Hypothalamus (tissue), 51 donors: ENCODE data around the gene MET.

Experiments used
- DNase-seq, 51 donors: peaks; one replicate each; lab custom pipeline; 2025; lab: John Stamatoyannopoulos, UW

The MET gene

GRCh38 chr7:116779216-116779615 lies 107.2 kb downstream of the MET start:
- DNase-seq = no peak

DNA sequence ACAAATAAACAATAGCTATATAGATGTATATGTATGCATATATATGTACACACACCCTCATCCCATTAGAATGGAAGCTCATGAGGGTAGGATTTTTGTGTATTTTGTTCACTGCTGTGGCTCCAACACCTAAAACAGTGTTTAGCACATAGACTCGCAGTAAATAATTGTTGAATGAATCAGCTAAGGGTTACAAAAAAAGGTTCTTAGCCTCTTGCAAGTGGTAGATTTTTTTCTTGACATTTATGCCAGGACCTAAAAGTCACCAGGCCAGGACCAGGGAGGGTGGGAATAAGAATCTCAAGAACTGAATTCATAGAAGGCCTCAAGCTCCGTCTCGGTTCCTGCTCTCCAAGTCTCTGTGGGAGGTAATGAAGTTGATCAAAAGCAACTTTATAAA lies 107.9 kb downstream of the MET start:
- no peak for DNase-seq

GRCh38 chr7:116780521-116780920 lies 108.5 kb downstream of the MET start:
- DNase-seq = no peak

- DNase-seq = no peak
These were observed 109.0 kb downstream of the MET start for GRCh38 chr7:116780966-116781365.

GRCh38 chr7:116781584-116781983 lies 109.6 kb downstream of the MET start:
- DNase-seq = no peak

- DNase-seq = no peak
These were observed 110.2 kb downstream of the MET start for GRCh38 chr7:116782177-116782711.

GRCh38 chr7:116783666-116784318 lies 111.8 kb downstream of the MET start:
- DNase-seq = no peak

GRCh38 chr7:116784647-116785046 lies 112.7 kb downstream of the MET start:
- DNase-seq = no peak

DNA sequence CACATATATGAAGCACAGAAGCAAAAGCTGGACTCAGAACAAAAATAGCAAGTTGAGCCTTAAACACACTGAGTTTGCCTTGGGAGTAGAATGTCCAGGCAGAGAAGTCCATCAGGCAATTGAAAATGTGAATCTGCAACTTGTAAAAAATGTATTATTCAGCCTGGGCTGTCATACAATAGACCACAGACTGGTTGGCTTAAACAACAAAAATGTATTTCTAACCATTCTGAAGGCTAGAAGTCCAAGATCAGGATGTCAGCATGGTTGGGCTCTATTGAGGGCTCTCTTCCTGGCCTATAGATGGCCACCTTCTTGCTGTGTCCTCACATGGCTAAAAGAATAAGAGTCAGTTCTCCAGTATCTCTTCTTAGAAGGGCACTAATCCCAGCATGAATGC lies 113.8 kb downstream of the MET start:
- DNase-seq = no peak

GRCh38 chr7:116786791-116787443 lies 114.9 kb downstream of the MET start:
- peak in 1 of 51 donors; percentile 3 for DNase-seq

GRCh38 chr7:116787881-116788280 lies 115.9 kb downstream of the MET start:
- no peak for DNase-seq

DNA sequence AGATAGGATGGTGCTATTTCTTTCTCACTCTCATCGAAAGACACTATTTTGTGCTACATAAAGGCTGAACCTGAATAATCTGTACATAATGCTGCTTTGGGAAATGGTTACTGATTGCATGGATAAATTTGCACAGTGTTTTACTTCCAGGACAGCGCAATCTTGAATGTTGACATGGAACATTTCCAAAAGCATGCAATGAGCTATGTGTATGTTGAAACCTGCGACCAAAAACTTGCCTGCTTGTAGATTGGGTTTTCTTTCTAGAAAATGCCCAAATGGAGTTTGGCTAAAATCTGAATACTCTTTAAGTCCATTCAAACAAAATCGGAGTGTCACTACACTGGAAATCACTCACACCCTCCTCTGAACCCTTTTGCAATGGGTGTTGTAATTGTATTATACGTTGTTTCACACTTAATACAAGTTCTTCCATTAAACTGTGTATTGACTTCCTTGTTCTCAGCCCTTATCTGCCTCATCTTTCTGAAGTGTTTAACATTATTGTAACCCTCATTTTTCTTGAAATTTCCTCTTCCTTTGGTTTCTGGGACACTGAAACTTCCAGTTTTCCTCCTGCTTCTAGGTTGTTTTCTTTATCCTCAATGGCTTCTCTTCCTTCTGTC lies 116.7 kb downstream of the MET start:
- no peak for DNase-seq

GRCh38 chr7:116790025-116790424 lies 118.0 kb downstream of the MET start:
- no peak for DNase-seq

DNA sequence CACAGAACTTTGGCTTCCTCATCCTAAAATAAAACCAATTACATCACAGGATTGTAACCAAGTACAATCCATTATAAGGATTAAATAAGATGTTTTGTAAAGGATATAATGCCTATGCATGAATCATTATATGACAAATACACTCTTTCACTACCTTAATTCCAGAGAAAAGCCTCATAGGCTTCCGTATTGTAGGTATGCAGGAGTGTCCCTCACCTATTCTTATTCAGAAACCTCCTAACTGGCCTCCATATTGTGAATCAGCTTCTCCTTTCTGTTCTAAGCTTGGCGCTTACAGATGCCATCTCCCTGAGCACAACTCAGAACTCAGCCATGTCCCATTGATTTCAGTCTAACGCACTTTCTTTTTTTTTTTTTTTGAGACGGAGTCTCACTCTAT lies 120.8 kb downstream of the MET start:
- DNase-seq = no peak

DNA sequence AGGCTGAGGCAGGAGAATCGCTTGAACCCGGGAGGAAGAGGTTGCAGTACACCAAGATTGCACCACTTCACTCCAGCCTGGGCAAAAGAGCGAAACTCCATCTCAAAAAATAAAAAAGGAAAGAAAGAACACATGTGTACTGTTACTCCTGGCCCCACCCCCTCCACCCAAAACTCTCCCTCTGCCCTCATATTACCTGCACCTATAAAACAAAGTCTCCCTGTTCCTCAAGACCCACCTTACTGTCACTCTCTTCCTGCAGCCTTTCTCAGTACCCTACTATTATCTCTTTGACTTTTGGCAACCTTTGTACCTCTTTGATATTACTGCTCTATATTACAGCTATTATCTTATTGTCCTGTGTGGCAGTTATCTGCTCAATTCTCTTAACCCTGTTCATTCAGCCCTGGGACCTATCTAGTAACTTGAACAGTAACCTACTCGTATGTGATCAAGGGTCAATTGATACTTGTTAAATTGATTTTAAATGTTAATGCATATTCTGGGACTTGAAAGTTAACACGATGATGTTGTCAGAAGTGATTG lies 121.9 kb downstream of the MET start:
- DNase-seq = no peak

DNA sequence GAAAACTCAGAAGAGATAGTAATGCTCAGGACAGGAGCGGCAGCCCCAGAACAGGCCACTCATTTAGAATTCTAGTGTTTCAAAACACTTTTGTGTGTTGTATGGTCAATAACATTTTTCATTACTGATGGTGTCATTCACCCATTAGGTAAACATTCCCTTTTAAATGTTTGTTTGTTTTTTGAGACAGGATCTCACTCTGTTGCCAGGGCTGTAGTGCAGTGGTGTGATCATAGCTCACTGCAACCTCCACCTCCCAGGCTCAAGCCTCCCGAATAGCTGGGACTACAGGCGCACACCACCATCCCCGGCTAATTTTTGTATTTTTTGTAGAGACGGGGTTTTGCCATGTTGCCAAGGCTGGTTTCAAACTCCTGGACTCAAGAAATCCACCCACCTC lies 124.5 kb downstream of the MET start:
- no peak for DNase-seq

DNA sequence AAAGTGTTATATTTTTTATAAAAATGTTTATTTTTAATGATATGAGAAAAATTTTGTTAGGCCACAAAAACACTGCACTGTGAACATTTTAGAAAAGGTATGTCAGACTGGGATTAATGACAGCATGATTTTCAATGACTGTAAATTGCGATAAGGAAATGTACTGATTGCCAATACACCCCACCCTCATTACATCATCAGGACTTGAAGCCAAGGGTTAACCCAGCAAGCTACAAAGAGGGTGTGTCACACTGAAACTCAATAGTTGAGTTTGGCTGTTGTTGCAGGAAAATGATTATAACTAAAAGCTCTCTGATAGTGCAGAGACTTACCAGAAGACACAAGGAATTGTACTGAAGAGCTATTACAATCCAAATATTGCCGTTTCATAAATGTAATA lies 125.6 kb downstream of the MET start:
- DNase-seq = no peak

- no peak for DNase-seq
These were observed 126.2 kb downstream of the MET start for GRCh38 chr7:116798232-116798631.

GRCh38 chr7:116799916-116800315 lies 127.9 kb downstream of the MET start:
- no peak for DNase-seq

DNA sequence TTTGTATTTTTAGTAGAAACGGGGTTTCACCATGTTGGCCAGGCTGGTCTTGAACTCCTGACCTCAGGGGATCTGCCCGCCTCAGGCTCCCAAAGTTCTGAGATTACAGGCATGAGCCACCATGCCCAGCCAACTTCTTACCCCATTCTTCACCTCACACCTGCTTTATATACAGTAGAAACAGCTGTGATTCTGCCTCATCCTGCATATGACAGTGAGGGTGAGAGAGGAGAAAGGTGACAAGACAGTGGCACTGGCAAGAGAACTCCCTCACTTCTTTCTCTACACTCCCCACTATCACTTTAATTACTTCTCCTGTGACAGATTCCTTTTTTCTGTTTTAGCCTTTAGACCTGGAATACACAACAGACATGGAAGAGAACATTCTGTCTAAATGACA lies 128.6 kb downstream of the MET start:
- no peak for DNase-seq

GRCh38 chr7:116801092-116801710 lies 129.2 kb downstream of the MET start:
- DNase-seq = no peak
